H9 (cell line): ENCODE data around the gene ZNF480. TPM values are rescaled to one million over a fixed set of nuclear protein-coding genes. Genes with fewer than 3 reads are reported as not detected.

ENCODE experiments used
- DNase-seq: peaks from one replicate; pipeline ENCODE4 v3.0.0-alpha.2; 2017
- H2AFZ ChIP-seq: one replicate; pipeline ENCODE4 v1.6.1; 2013; ENCODE audit warnings: mild to moderate bottlenecking, low read length, control low read depth, moderate library complexity
- H2AK5ac ChIP-seq: 2 replicates; pipeline ENCODE4 v1.6.1; 2013; ENCODE audit warnings: low read length, control low read depth, mixed read lengths; ENCODE audit not compliant: insufficient read length
- H2BK120ac ChIP-seq: one replicate; pipeline ENCODE4 v1.6.1; 2013; ENCODE audit warnings: low read depth, mild to moderate bottlenecking, low read length, control low read depth, inconsistent platforms; ENCODE audit not compliant: poor library complexity, severe bottlenecking
- H2BK12ac ChIP-seq: 2 replicates; pipeline ENCODE4 v1.6.1; 2013; ENCODE audit warnings: low read length, control low read depth, mixed read lengths, low read depth; ENCODE audit not compliant: insufficient read length
- H2BK15ac ChIP-seq: 2 replicates; pipeline ENCODE4 v1.6.1; 2013; ENCODE audit warnings: low read depth, low read length, control low read depth
- H2BK20ac ChIP-seq: one replicate; pipeline ENCODE4 v1.6.1; 2013; ENCODE audit warnings: low read depth, mild to moderate bottlenecking, low read length, control low read depth, inconsistent platforms; ENCODE audit not compliant: poor library complexity, severe bottlenecking
- H2BK5ac ChIP-seq: 2 replicates; pipeline ENCODE4 v1.6.1; 2013; ENCODE audit warnings: low read length, control low read depth, mixed read lengths; ENCODE audit not compliant: insufficient read length
- H3K14ac ChIP-seq: 2 replicates; pipeline ENCODE4 v1.6.1; 2013; ENCODE audit warnings: low read length, control low read depth; ENCODE audit not compliant: insufficient read depth
- H3K18ac ChIP-seq: 2 replicates; pipeline ENCODE4 v1.6.1; 2013; ENCODE audit warnings: low read depth, mild to moderate bottlenecking, mixed read lengths, low read length, control low read depth; ENCODE audit not compliant: insufficient read length
- H3K23ac ChIP-seq: 2 replicates; pipeline ENCODE4 v1.6.1; 2013; ENCODE audit warnings: low read length, control low read depth, mixed read lengths, low read depth; ENCODE audit not compliant: insufficient read length
- H3K23me2 ChIP-seq: 2 replicates; pipeline ENCODE4 v1.6.1; 2013; ENCODE audit warnings: low read depth, mild to moderate bottlenecking, mixed read lengths, low read length, control low read depth; ENCODE audit not compliant: insufficient read length, poor library complexity, severe bottlenecking
- H3K27ac ChIP-seq: 2 replicates; pipeline ENCODE4 v1.5.1; 2013; ENCODE audit warnings: low read length, control low read depth, mixed read lengths, low read depth; ENCODE audit not compliant: insufficient read length
- H3K27me3 ChIP-seq: 2 replicates; pipeline ENCODE4 v1.6.1; 2013; ENCODE audit warnings: low read length, control low read depth, inconsistent platforms; ENCODE audit not compliant: insufficient read depth
- H3K4ac ChIP-seq: 2 replicates; pipeline ENCODE4 v1.6.1; 2013; ENCODE audit warnings: low read depth, mild to moderate bottlenecking, control low read depth, inconsistent platforms, low read length, moderate library complexity
- H3K4me1 ChIP-seq: 2 replicates; pipeline ENCODE4 v1.6.1; 2013; ENCODE audit warnings: low read length, control low read depth, inconsistent platforms; ENCODE audit not compliant: insufficient read depth
- H3K4me2 ChIP-seq: 2 replicates; pipeline ENCODE4 v1.6.1; 2013; ENCODE audit warnings: low read length, control low read depth, mixed read lengths; ENCODE audit not compliant: insufficient read length, insufficient read depth
- H3K56ac ChIP-seq: 2 replicates; pipeline ENCODE4 v1.6.1; 2013; ENCODE audit warnings: low read depth, mild to moderate bottlenecking, mixed read lengths, low read length, control low read depth; ENCODE audit not compliant: insufficient read length
- H3K79me1 ChIP-seq: 2 replicates; pipeline ENCODE4 v1.6.1; 2013; ENCODE audit warnings: low read depth, mild to moderate bottlenecking, moderate library complexity, low read length, control low read depth, inconsistent platforms; ENCODE audit not compliant: insufficient read depth, poor library complexity, severe bottlenecking
- H3K79me2 ChIP-seq: 2 replicates; pipeline ENCODE4 v1.6.1; 2013; ENCODE audit warnings: low read length, control low read depth, inconsistent platforms; ENCODE audit not compliant: insufficient read depth
- H3K9ac ChIP-seq: 2 replicates; pipeline ENCODE4 v1.6.1; 2013; ENCODE audit warnings: low read length, control low read depth, mixed read lengths; ENCODE audit not compliant: insufficient read length; ENCODE audit errors: extremely low read depth
- H3K9me3 ChIP-seq: one replicate; pipeline ENCODE4 v1.6.1; 2013; ENCODE audit warnings: low read depth, low read length, inconsistent platforms; ENCODE audit not compliant: control insufficient read depth
- H3T11ph ChIP-seq: one replicate; pipeline ENCODE4 v1.6.1; 2013; ENCODE audit warnings: mild to moderate bottlenecking, low read length, control low read depth, inconsistent platforms
- H4K20me1 ChIP-seq: one replicate; pipeline ENCODE4 v1.6.1; 2013; ENCODE audit not compliant: control insufficient read depth, insufficient read length, insufficient read depth
- H4K5ac ChIP-seq: 2 replicates; pipeline ENCODE4 v1.6.1; 2013; ENCODE audit warnings: low read depth, mild to moderate bottlenecking, mixed read lengths, low read length, control low read depth; ENCODE audit not compliant: insufficient read length
- H4K8ac ChIP-seq: replicated peaks from 2 replicates; pipeline ENCODE4 v1.6.1; 2013; ENCODE audit warnings: low read length, control low read depth, mixed read lengths, low read depth; ENCODE audit not compliant: insufficient read length
- H4K91ac ChIP-seq: 2 replicates; pipeline ENCODE4 v1.6.1; 2013; ENCODE audit warnings: low read depth, mild to moderate bottlenecking, moderate library complexity, mixed read lengths, low read length, control low read depth; ENCODE audit not compliant: insufficient read length
- H3K27ac Mint-ChIP-seq, 3 experiments: 2 replicates in 2 of 3; 3 replicates in 1 of 3; pipeline ENCODE4 v1.8.0; 2020 to 2021; ENCODE audit warnings: mixed read lengths in 3 of 3, mild to moderate bottlenecking in 1 of 3, moderate library complexity in 1 of 3
- H3K27me3 Mint-ChIP-seq: 2 replicates; pipeline ENCODE4 v1.8.0; 2021; ENCODE audit warnings: low read depth, mild to moderate bottlenecking, moderate library complexity, mixed read lengths
- H3K36me3 Mint-ChIP-seq, 3 experiments: 2 replicates in 2 of 3; 3 replicates in 1 of 3; pipeline ENCODE4 v1.8.0; 2020 to 2021; ENCODE audit warnings: low read depth in 3 of 3, mixed read lengths in 3 of 3; ENCODE audit not compliant: insufficient read depth in 1 of 3
- H3K4me1 Mint-ChIP-seq, 2 experiments: 2 replicates each; pipeline ENCODE4 v1.8.0; 2020; ENCODE audit warnings: mixed read lengths in 2 of 2
- H3K4me3 Mint-ChIP-seq, 2 experiments: 2 replicates in 1 of 2; 3 replicates in 1 of 2; pipeline ENCODE4 v1.8.0; 2020 to 2021; ENCODE audit warnings: mild to moderate bottlenecking in 2 of 2, mixed read lengths in 2 of 2, moderate library complexity in 1 of 2
- H3K9me3 Mint-ChIP-seq, 2 experiments: 2 replicates in 1 of 2; 3 replicates in 1 of 2; pipeline ENCODE4 v1.8.0; 2020; ENCODE audit warnings: mild to moderate bottlenecking in 2 of 2, mixed read lengths in 2 of 2, moderate library complexity in 1 of 2
- CTCF ChIP-seq: fragments of 200-600 bp; sonication (generic); conservative IDR thresholded peaks from 3 replicates; pipeline ENCODE4 v1.8.0; 2021; ENCODE audit warnings: antibody characterized with exemption, mild to moderate bottlenecking
- WGBS: extraction: QIAGEN DNeasy Blood & Tissue Kit; methylation state at CpG from one replicate; pipeline ENCODE4 v1.1.7; 2013; ENCODE audit warnings: missing lambda C conversion rate, low lambda C conversion rate, mixed read lengths; ENCODE audit not compliant: insufficient read length; ENCODE audit errors: extremely low coverage; 5-methylcytosine and 5-hydroxymethylcytosine counted together
- total RNA-seq: library from RNA; stranded (reverse); gene quantifications from 2 replicates; pipeline ENCODE4 v1.2.1, GENCODE V29; 2021

Gene ZNF480
- total RNA-seq, 1 experiment from 2014 or later = 42.5 TPM

DNA sequence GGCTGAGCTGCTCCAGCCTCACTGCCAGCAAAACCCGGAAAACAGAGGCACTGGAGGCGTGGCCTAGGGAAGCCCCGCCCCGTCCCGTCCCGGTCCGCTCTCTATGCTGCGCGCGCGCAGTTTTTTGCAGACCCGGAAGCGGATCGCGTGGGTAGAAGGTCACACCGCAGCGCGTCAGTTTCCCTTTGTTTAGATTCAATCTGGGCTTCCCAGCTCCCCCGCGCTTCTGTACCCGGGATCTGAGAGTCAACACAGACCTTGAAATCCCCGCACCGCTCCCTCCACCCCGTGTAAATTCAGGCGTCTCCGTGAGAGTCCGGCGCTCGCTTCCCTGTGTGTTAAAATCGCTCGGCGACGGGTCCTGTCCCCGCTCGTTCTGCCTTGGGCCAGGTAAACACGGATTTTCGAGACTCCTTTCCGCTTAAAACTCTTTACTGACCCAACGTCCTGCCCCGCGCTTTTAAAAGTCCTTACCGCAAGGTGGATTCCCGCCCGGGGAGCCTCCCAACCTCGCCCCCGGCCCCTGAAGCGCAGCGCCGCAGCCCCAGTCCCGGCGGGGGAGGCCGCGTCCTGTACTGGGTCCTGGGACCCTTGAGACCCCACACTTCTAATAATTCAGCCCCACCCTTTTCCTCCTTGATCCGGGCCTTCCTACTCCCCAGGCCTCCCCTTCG is 39.3 kb downstream of the ZNF480 start, which contains the start of gene ZNF610:
ZNF610 (plus strand) TSS at position 127 of the 674 bp plus-strand sequence. CDS start 12,930 bp downstream, outside the sequence.
- no peak for TF ChIP-seq CTCF
- no peaks in the 10 kb centered on the region for H3K79me2 ChIP-seq
- no peak within 1 kb of the TSS for H4K5ac ChIP-seq
- no peak within 1 kb of the TSS for H4K8ac ChIP-seq
- DNase-seq = peak; percentile 88
- H3K36me3 Mint-ChIP-seq = peaks cover 12 to 22% (median 19%) of the 10 kb centered on the region in 3 experiments
- H3K9ac ChIP-seq = peak within 1 kb of the TSS; percentile 79
- peaks cover 5% of the 10 kb centered on the region for H3K23me2 ChIP-seq
- H3K4ac ChIP-seq = peak within 1 kb of the TSS; percentile 75; the same call in 1 of the 2 replicates
- no peaks in the 10 kb centered on the region for H3K27me3 ChIP-seq
- peak within 1 kb of the TSS; percentile 88 for H3K18ac ChIP-seq
- H3K4me2 ChIP-seq = peak within 1 kb of the TSS; percentile 81
- no CpG with 5 or more reads among the region's 55 CpGs for WGBS
- H3K56ac ChIP-seq = no peak within 1 kb of the TSS
- no peak within 1 kb of the TSS for H2BK20ac ChIP-seq
- no peak within 1 kb of the TSS for H3K23ac ChIP-seq
- H4K20me1 ChIP-seq = no peaks in the 10 kb centered on the region
- peaks cover 9% of the 10 kb centered on the region in 2 experiments for H3K4me1 Mint-ChIP-seq
- H2BK15ac ChIP-seq = no peak within 1 kb of the TSS
- H3K9me3 ChIP-seq = peaks cover 21% of the 10 kb centered on the region
- no peak within 1 kb of the TSS for H2AK5ac ChIP-seq
- H2BK12ac ChIP-seq = no peak within 1 kb of the TSS
- H3K4me3 Mint-ChIP-seq = peak within 1 kb of the TSS; percentile 90 to 95
- no peak within 1 kb of the TSS for H3K27ac ChIP-seq
- no peaks in the 10 kb centered on the region for H3K79me1 ChIP-seq
- peak within 1 kb of the TSS; percentile 13 for H3T11ph ChIP-seq
- peaks cover 9% of the 10 kb centered on the region for H3K27me3 Mint-ChIP-seq
- no peak within 1 kb of the TSS for H2BK120ac ChIP-seq
- H3K4me1 ChIP-seq = no peaks in the 10 kb centered on the region
- peak within 1 kb of the TSS; percentile 63 for H2AFZ ChIP-seq
- H3K14ac ChIP-seq = peak within 1 kb of the TSS; percentile 89
- H4K91ac ChIP-seq = no peak within 1 kb of the TSS
- H3K9me3 Mint-ChIP-seq = peaks cover 28 to 39% of the 10 kb centered on the region in 2 experiments
- H3K27ac Mint-ChIP-seq = peak within 1 kb of the TSS; percentile 68 to 99 (median 94); a peak in 5 of 7 replicates
- H2BK5ac ChIP-seq = no peak within 1 kb of the TSS
